Measurements from ENCODE around the gene PAPSS2. TPM values are rescaled to one million over a fixed set of nuclear protein-coding genes. Genes with fewer than 3 reads are reported as not detected.

PAPSS2 gene
- total RNA-seq, 1 experiment from 2014 or later = 24.5 TPM

DNA sequence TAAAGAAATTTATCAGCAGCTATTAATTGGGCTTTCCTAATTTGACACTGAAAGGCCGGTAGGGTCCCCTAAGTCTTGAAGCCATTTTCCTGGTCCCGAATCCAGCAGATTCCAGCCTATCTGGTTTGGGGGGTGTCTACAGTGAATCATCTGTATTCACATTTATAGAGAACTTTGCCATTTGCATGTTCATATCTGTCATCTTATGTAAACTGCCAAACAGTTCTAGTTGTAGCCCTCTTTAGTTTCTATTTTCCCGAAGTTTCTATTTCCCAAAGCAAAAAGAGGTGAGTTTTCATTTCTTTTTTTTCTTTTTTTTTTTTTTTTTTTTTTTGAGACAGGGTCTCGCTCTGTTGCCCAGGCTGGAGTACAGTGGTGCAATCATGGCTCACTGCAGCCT lies 47.6 kb downstream of the PAPSS2 start:
- Histone ChIP-seq H3K79me1 (ENCODE audit: insufficient read depth, low read depth, low read length, poor library complexity, severe bottlenecking) (no peaks in the 10 kb centered on the region), H4K91ac (ENCODE audit: insufficient read length, low read depth, low read length) (no peak overlapping the region), H3K14ac (ENCODE audit: insufficient read depth, low read length) (no peak overlapping the region), H4K8ac (replicated peaks; ENCODE audit: insufficient read length, low read depth, low read length) (no peak overlapping the region), H2BK5ac (ENCODE audit: insufficient read length, low read length) (no peak overlapping the region), H2BK20ac (ENCODE audit: low read depth, low read length, poor library complexity, severe bottlenecking) (no peak overlapping the region), H3K9ac (ENCODE audit: extremely low read depth, insufficient read length, low read length) (no peak overlapping the region), H3K4ac (ENCODE audit: low read depth, low read length) (no peak overlapping the region), H2AFZ (ENCODE audit: low read length) (no peak overlapping the region), H2BK15ac (ENCODE audit: low read depth, low read length) (no peak overlapping the region), H2BK120ac (ENCODE audit: low read depth, low read length, poor library complexity, severe bottlenecking) (no peak overlapping the region), H3T11ph (ENCODE audit: low read length) (no peak overlapping the region), H3K9me3 (ENCODE audit: control insufficient read depth, low read depth, low read length) (no peaks in the 10 kb centered on the region), H4K20me1 (ENCODE audit: control insufficient read depth, insufficient read depth, insufficient read length) (no peaks in the 10 kb centered on the region), H3K4me1 (ENCODE audit: insufficient read depth, low read length) (no peaks in the 10 kb centered on the region), H3K56ac (ENCODE audit: insufficient read length, low read depth, low read length) (no peak overlapping the region), H4K5ac (ENCODE audit: insufficient read length, low read depth, low read length) (no peak overlapping the region), H3K18ac (ENCODE audit: insufficient read length, low read depth, low read length) (no peak overlapping the region), H3K23me2 (ENCODE audit: insufficient read length, low read depth, low read length, poor library complexity, severe bottlenecking) (no peaks in the 10 kb centered on the region), H3K79me2 (ENCODE audit: insufficient read depth, low read length) (no peaks in the 10 kb centered on the region), H2AK5ac (ENCODE audit: insufficient read length, low read length) (no peak overlapping the region), H3K4me2 (ENCODE audit: insufficient read depth, insufficient read length, low read length) (no peak overlapping the region), H3K27me3 (ENCODE audit: insufficient read depth, low read length) (no peaks in the 10 kb centered on the region), H3K27ac (ENCODE audit: insufficient read length, low read depth, low read length) (no peak overlapping the region), H3K23ac (ENCODE audit: insufficient read length, low read depth, low read length) (no peak overlapping the region), H2BK12ac (ENCODE audit: insufficient read length, low read depth, low read length) (no peak overlapping the region)
- Mint-ChIP-seq H3K27me3 (ENCODE audit: low read depth) (no peaks in the 10 kb centered on the region), H3K27ac (no peak overlapping the region), H3K36me3 (ENCODE audit: insufficient read depth in 1 of 3, low read depth in 3 of 3) (peaks cover 0 to 6% (median 0%) of the 10 kb centered on the region in 3 experiments; a peak in 1 of 7 replicates), H3K4me1 (no peaks in the 10 kb centered on the region), H3K4me3 (no peak overlapping the region), H3K9me3 (no peaks in the 10 kb centered on the region)
- no peak for DNase-seq
- TF ChIP-seq CTCF (conservative IDR thresholded peaks at IDR 0.05) = no peak
- WGBS (ENCODE audit: extremely low coverage, insufficient read length, low lambda C conversion rate) = no CpG with 5 or more reads among the region's 4 CpGs

Measured in H9 (cell line).